DOHH2 (cell line): ENCODE results near the gene ALDH4A1.

Experiments
- CTCF ChIP-seq: fragments of 200-600 bp; sonication (generic); IDR thresholded peaks from one replicate; pipeline ENCODE4 v1.5.1; 2014; ENCODE audit warnings: antibody characterized with exemption, mild to moderate bottlenecking, low read depth, low read length; ENCODE audit not compliant: poor library complexity, severe bottlenecking
- EZH2phosphoT487 ChIP-seq: fragments of 200-600 bp; sonication (generic); IDR thresholded peaks from 2 replicates; pipeline ENCODE4 v1.6.1; 2017; ENCODE audit warnings: borderline replicate concordance, mild to moderate bottlenecking, antibody characterized with exemption, low read length, moderate library complexity, mixed read lengths

- no peak for TF ChIP-seq CTCF
- no peak for TF ChIP-seq EZH2phosphoT487
Observed at GRCh38 chr1:18849261-18849711, 53.1 kb downstream of the ALDH4A1 start.
